ENCODE measurements around the gene ZNF225. TPM values are rescaled to one million over a fixed set of nuclear protein-coding genes. Genes with fewer than 3 reads are reported as not detected.

Gene ZNF225
- total and polyA plus RNA-seq, 2 of the 4 experiments (the other 2 are of a cell fraction): 1.5 to 5.7 TPM

DNA sequence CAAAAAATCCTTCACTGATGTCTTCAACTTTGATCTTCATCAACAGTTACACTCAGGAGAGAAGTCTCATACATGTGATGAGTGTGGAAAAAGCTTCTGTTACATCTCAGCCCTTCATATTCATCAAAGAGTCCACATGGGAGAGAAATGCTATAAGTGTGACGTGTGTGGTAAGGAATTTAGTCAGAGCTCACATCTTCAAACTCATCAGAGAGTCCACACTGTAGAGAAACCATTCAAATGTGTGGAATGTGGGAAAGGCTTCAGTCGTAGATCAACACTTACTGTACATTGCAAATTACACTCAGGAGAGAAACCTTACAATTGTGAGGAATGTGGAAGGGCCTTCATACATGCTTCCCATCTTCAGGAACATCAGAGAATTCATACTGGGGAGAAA lies 43.3 kb downstream of the ZNF225 start:
- Histone ChIP-seq H3K27me3 (ENCODE audit: control insufficient read depth, insufficient read depth, low read length) (no peaks in the 10 kb centered on the region), H3K4me2 (ENCODE audit: low read depth, low read length) (no peak overlapping the region), H3K27ac (ENCODE audit: insufficient read depth, low read length) (no peak overlapping the region), H2BK5ac (ENCODE audit: low read depth, low read length, poor library complexity, severe bottlenecking) (no peak overlapping the region), H3K14ac (replicated peaks; ENCODE audit: low read depth, low read length) (no peak overlapping the region), H3K79me1 (ENCODE audit: low read depth in 1 of 2, low read length in 2 of 2) (no peaks in the 10 kb centered on the region), H3K4me1 (ENCODE audit: control insufficient read depth, insufficient read depth, low read length) (no peaks in the 10 kb centered on the region), H4K5ac (ENCODE audit: low read depth, low read length) (no peak overlapping the region), H4K8ac (ENCODE audit: low read depth in 2 of 2, low read length in 2 of 2) (no peak overlapping the region), H2BK20ac (ENCODE audit: low read depth, low read length) (no peak overlapping the region), H3K36me3 (ENCODE audit: control insufficient read depth, insufficient read depth, low read length) (peaks cover 36% of the 10 kb centered on the region), H4K91ac (ENCODE audit: insufficient read depth, low read depth, low read length) (no peak overlapping the region), H3K18ac (ENCODE audit: low read depth, low read length) (no peak overlapping the region), H3K56ac (ENCODE audit: extremely low read depth, insufficient read depth, low read length) (no peak overlapping the region), H3K9me1 (ENCODE audit: insufficient read depth, low read length) (no peaks in the 10 kb centered on the region), H2AK5ac (ENCODE audit: low read depth, low read length) (no peak overlapping the region), H2BK15ac (ENCODE audit: low read depth, low read length) (no peak overlapping the region), H3K4ac (ENCODE audit: low read depth, low read length) (no peak overlapping the region), H3K23ac (ENCODE audit: low read depth, low read length) (no peak overlapping the region), H2BK120ac (ENCODE audit: low read depth, low read length) (no peak overlapping the region), H3K4me3 (ENCODE audit: insufficient read depth, low read depth, low read length) (no peak overlapping the region), H4K20me1 (ENCODE audit: insufficient read depth, low read length) (no peaks in the 10 kb centered on the region), H3K9ac (ENCODE audit: low read depth, low read length) (no peak overlapping the region), H2AK9ac (replicated peaks; ENCODE audit: low read depth, low read length, poor library complexity) (no peak overlapping the region), H3K9me3 (ENCODE audit: control insufficient read depth, insufficient read depth, low read length) (peaks cover 29% of the 10 kb centered on the region), H2AFZ (replicated peaks; ENCODE audit: low read length, poor library complexity) (no peak overlapping the region)
- no TSS peak for BruUV-seq (replicated peaks)
- DNase-seq (no peak), ATAC-seq (ENCODE audit: low read depth) (no peak)
- POLR2A ChIA-PET (ENCODE audit: unreplicated experiment): no interaction called here
- no peak for TF ChIP-seq BHLHE40 (IDR thresholded peaks at IDR 0.05; ENCODE audit: low read depth, low read length)
- TF ChIP-seq FOS (IDR thresholded peaks at IDR 0.05; ENCODE audit: low read depth, low read length): no peak
- TF ChIP-seq POLR2A (IDR thresholded peaks at IDR 0.05; ENCODE audit: low read depth, low read length): no peak
- no peak for TF ChIP-seq ELK1 (IDR thresholded peaks at IDR 0.05; ENCODE audit: borderline replicate concordance, low read depth, low read length)
- no peak for TF ChIP-seq MXI1 (IDR thresholded peaks at IDR 0.05; ENCODE audit: borderline replicate concordance, low read depth, low read length)
- TF ChIP-seq RAD21 (IDR thresholded peaks at IDR 0.05; ENCODE audit: low read length): no peak
- TF ChIP-seq USF2 (IDR thresholded peaks at IDR 0.05; ENCODE audit: low read depth, low read length): no peak
- no peak for TF ChIP-seq RFX5 (IDR thresholded peaks at IDR 0.05; ENCODE audit: low read depth, low read length)
- TF ChIP-seq, protein P1, sequence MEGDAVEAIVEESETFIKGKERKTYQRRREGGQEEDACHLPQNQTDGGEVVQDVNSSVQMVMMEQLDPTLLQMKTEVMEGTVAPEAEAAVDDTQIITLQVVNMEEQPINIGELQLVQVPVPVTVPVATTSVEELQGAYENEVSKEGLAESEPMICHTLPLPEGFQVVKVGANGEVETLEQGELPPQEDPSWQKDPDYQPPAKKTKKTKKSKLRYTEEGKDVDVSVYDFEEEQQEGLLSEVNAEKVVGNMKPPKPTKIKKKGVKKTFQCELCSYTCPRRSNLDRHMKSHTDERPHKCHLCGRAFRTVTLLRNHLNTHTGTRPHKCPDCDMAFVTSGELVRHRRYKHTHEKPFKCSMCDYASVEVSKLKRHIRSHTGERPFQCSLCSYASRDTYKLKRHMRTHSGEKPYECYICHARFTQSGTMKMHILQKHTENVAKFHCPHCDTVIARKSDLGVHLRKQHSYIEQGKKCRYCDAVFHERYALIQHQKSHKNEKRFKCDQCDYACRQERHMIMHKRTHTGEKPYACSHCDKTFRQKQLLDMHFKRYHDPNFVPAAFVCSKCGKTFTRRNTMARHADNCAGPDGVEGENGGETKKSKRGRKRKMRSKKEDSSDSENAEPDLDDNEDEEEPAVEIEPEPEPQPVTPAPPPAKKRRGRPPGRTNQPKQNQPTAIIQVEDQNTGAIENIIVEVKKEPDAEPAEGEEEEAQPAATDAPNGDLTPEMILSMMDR (conservative IDR thresholded peaks at IDR 0.05; ENCODE audit: low read depth, low read length): no peak
- no peak for TF ChIP-seq MAZ (IDR thresholded peaks at IDR 0.05; ENCODE audit: borderline replicate concordance, low read depth, low read length)
- no peak for TF ChIP-seq NFE2L2 (IDR thresholded peaks at IDR 0.05; ENCODE audit: low read depth, low read length)
- TF ChIP-seq MAFK (IDR thresholded peaks at IDR 0.05; ENCODE audit: low read depth, low read length): no peak
- WGBS, 2 experiments (ENCODE audit: extremely low coverage in 2 of 2, insufficient read length in 1 of 2): no CpG with 5 or more reads among the region's 2 CpGs
- CTCF ChIA-PET: no interaction called here
- dilution Hi-C loops (cut with HindIII; ENCODE audit: low sequenced_read_pairs, unreplicated experiment): no loop called here
- in situ Hi-C loops (cut with MboI; ENCODE audit: low sequenced_read_pairs): no loop called here
- intact Hi-C loops (cut with micrococcal nuclease): no loop called here
